Stimulated activated CD4-positive, alpha-beta T cell treated with anti-CD3 and anti-CD28 coated beads, Interleukin-15, amount 100 ng/mL, for 1 hour (primary cell): ENCODE measurements around the gene GGT5.
"Not testable (repeated sequence)": the region's sequence is repeated elsewhere in the genome, so short reads cannot be mapped to it uniquely, and the experiment has no call there.

Experiments
- DNase-seq, 2 donors: peaks; one replicate each; pipeline ENCODE4 v3.0.0-alpha.2; 2020; ENCODE audit warnings: low read depth in 1 of 2, low spot score in 1 of 2

The GGT5 gene

DNA sequence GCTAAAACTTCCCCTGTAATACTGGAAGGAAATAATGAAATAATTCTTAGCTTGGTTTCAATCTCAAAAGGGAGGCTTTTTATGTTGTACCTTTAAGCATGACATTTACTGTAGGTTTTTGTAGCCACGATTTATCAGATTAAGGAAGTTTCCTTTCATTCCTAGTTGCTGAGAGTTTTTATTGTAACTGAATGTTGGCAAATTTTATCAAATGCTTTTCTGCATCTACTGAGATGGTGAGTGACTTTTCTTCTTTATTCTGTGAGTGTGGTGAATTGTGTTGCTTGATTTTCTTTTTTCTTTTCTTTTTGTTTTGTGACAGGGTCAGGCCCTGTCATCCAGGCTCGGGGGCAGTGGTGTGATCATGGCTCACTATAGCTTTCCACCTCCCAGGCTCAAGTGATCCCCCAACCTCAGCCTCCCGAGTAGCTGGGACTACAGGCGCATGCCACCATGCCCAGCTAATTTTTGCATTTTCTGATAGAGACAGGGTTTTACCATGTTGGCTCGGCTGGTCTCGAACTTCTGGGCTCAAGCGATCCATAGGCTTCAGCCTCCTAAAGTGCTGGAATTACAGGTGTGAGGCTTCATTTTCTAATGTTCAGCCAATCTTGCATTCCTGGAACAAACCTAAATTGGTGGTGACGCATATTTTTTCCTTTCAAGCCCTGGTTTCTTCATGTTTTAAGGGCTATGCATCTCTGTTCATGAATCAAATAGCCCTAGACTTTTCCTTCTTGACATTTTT is 37.4 kb downstream of the GGT5 start:
- no peak for DNase-seq

DNA sequence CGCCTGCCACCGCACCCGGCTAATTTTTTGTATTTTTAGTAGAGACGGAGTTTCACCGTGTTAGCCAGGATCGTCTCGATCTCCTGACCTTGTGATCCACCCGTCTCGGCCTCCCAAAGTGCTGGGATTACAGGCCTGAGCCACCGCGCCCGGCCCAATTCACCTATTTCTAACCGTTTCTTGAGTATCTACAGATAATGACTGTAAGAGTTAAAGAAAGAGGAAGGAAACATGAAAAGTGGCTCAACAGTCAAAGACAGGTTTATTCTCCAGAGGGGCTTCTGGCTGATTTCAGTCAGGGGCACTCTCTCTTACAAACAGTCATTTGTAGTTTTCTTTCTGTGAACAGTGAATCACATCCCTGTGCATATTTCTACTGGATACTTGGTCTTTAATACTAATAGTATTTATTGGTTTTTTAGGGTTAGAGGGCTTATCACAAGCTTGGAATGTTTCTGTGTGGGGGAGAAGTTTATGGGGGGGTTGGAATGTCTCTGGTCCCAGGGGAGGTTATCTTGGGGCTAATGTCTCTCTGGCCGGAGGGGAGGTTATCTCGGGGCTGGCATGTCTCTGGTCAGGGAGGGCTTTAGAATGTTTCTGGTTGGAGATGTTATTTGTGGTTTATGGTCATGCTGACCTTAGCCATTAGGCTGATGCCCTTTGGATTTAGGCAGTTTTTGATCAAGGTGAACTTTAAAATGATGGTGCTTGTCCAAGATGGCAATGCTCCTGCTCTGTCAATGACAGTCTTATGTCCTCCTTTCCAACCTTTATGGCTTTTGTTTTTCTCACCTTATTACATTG is 38.2 kb downstream of the GGT5 start:
- DNase-seq = not testable (repeated sequence)

DNA sequence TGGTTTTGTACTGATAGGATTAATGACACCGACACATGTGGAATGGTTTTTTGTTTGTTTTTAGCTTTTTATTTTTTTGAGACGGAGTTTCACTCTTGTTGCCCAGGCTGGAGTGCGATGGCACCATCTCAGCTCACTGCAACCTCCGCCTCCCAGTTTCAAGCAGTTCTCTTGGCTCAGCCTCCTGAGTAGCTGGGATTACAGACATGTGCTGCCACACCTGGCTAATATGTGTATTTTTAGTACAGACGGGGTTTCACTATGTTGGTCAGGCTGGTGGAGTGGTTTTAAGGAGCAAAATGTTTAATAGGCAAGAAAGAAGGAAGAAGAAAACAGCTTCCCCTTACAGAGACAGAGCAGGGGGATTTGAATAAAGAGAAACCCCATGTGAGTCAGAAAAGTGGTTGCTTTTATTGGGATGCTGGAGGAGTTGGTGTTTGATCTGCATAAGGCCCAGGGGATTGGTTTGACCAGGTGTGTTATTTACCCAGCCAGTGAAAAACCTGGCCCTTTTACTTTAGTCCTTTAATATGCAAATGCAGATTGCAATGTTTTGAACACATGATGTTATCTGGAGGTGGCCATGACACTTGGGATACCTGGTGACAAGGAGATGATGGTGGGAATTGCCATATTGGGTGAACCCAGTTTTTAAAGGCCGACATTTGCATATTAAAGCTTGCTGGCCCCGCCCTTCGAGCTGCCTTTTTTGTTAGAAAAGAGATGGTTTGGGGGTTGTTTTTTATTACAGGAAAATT is 39.3 kb downstream of the GGT5 start:
- DNase-seq = no peak

DNA sequence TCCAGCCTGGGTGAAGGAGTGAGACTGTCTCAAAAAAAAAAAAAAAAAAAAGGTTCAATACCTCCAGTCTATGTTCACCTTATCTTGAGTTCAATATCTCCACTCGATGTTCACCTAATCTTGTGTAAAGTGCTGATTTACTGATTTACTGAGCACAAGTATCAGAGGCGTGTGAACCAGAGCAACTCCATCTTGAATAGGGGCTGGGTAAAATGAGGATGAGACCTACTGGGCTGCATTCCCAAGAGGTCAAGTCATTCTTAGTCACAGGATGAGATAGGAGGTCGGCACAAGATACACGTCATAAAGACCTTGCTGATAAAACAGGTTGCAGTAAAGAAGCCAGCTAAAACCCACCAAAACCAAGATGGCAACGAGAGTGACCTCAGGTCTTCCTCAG is 41.0 kb downstream of the GGT5 start:
- not testable (repeated sequence) for DNase-seq

DNA sequence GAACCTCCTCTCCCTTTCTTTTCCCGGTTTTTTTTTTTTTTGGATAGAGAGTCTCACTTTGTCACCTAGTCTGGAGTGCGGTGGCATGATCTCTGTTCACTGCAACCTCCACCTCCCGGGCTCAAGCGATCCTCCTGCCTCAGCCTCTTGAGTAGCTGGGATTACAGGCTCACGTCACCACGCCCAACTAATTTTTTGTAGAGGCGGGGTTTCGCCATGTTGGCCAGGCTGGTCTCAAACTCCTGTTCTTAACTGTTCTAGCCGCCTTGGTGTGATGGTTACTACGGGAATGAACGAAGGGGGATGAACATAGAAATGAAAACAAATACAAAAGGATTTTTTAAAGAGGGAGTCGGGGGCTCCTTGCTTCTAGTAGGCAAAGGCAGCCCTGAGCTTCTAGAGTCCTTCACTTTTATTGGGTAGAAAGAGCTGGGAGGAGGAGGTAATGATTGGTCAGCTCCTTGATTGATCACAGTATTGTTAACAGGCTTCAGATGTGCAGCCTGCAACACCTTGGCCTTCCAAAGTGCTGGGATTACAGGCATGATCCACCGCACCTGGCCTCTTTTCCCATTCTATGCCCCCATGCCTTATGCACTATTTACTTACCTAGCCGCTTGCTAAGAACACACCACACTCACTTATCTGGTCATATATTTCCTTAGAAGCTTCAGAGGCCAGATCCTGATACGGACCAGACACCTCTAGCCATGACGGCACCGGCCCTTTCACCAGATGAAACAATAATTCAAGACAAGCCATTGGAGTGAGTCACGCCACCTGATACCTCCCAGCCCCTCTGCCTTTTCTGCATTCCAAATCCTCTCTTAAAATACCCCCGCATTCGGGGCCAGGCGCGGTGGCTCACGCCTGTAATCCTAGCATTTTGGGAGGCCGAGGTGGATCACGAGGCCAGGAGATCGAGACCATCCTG is 42.9 kb downstream of the GGT5 start:
- DNase-seq = no peak

DNA sequence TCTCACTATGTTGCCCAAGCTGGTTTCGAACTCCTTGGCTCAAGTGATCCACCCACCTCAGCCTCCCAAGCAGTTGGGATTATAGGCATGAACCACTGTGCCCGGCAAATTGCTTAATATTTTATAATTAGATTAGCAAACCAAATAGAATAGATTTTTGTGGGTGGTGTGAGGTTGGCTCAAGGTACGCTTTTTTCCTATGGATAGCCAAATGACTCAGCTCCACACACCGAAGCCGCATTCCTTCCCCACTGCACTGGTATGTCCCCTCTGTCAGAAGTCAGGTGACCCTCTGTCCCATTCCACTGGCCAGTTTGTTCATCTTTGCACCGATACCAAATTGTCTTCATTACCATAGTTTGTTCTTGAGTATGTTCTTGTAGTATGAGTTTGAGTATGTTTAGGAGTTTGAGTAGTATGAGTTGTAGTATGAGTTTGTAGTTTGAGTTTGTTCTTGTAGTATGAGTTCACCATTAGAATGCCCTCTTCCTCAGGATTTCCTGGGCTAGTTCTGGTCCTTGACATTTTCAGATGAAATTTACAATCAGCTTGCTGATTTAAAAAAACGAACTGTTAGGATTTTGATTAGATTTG is 44.2 kb downstream of the GGT5 start:
- no peak for DNase-seq

DNA sequence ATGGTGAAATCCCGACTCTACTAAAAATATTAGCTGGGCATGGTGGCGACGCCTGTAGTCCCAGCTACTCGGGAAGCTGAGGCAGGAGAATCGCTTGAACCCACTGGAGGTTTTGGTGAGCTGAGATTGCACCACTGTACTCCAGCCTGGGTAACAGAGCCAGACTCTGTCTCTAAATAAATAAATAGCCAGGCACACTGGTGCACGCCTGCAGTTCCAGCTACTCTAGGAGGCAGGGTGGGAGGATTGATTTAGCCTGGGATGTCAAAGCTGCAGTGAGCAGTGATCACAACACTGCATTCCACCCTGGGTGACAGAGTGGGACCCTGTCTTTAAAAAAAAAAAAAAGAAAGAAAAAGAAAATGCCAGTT is 46.2 kb downstream of the GGT5 start:
- no peak for DNase-seq

DNA sequence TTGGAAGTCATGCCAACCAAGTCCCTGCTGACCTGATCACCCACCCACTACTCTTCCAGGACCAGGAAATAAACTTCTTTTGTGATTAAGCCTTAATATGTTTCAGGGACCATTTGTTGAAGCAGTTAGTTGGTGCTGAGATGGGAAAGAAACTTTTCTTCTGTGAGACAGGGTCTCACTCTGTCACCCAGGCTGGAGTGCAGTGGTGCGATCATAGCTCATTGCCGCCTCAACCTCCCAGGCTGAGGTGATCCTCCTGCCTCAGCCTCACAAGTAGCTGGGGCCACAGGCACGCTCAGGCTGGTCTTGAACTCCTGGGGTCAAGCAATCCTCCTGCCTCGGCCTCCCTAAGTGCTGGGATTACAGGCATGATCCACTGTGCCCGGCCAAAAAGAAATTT is 53.0 kb downstream of the GGT5 start:
- DNase-seq = no peak

DNA sequence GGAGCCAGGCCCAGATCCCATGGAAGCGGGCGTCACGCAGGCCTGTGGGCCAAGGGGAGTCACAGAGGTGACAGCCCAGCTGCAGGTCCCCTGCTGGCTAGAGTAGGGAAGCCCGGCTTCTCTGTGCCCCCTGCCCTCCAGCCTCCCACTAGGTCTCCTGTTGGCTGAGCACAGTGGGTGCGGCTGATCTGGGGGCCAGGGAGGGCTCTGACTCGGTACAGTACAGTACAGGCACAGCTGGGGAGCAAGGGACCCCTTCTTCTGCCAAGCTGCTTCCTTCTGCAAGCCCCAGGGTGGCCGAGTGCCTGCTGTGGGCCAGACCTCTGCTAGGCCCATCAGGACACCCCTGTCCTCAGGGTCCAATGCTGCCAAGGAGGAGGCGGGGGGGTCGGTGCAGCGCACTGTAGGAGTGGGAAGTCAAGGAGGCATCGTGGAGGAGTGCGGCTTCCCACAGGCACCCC is 53.5 kb downstream of the GGT5 start:
- DNase-seq = no peak

DNA sequence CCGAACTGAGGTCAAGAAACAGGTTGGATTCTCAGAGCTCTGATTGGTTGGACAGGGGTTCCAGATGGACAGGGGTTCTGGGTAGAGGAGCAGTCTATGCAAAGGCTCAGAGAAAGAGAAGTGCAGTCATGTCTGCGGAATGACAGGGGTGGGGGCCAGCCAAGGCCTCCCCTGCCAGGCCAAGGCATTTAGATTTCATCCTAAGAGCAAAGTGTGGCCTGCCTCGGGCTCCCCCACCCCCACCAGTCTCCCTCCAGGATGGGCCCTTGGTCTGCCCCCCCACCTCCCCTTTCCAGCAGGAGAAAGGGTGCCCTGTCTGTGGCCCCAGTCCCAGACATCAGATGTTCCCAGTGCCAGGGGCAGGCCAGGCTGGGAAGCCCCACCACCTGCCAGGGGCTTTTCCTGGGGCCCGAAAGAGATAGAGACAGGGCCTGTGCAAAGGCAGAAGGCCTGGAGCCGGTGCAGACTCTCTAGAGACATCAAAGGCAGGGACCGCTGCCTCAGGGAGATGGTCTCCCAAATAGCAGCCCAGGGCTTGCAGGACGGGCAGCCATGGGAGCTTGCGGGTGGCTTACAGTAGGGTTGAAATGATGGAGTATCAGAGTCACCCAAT is 54.2 kb downstream of the GGT5 start:
- DNase-seq = no peak

DNA sequence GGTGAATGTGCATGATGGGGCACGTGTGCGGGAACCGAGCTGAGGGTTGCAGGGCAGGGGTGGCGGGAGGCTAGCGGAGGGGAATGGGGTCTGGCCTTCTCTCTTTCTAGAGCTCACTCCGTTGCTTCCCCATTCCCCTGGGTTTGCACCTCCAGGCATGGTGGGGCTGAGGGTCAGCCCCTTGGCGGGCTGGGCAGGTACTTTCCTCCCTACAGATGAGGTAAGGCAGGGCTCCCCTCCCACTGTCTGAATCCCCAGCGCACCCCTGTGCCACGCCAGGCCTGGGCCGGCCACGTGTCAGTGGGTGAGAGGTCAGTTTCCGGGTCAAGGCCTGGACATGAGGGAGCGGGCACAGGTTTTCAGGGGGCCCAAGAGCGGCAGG is 54.7 kb downstream of the GGT5 start:
- no peak for DNase-seq

DNA sequence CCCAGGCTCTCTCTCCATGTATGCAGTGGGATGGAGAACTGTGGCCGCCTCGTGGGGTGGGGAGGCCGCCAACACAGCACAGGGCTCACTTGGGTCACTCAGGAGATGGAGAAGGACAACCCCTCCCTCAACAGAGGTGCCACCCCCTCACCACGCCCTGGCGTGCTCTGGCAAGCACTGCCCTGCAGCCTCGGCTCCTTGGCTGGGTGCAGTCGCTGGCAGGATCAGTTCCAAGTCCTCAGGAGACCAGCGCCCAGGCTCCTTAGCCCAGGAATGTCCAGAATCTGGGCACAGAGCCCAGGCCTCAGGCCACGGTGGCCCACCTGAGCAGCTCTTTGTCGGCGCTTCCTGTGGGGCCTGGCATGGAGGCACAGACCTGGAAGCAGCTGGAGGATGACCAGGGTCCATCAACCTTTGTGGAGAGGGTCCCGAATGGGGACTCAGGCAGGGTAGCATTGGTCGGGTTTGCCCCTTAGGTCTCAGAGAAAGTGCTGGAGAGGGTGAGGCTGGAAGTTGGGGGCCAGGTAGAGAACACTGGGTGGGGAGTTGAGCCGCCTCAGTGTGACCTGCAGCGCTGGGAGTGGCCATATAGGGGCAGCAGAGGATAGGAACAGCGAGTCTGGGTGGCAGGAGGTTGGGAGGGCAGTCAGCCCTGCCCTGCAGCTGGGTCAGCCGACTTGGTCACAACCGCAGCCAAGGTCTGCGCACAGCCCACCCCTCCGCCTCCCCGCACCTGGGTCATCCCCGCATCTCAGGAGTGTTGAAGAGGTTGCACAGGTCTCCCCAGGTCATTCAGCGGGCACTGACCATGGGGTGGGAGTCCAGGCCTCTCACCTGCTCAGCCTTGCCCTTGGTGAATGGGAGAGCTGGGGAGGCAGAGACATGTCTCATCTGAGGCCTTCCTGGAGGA is 55.4 kb downstream of the GGT5 start:
- DNase-seq = no peak

DNA sequence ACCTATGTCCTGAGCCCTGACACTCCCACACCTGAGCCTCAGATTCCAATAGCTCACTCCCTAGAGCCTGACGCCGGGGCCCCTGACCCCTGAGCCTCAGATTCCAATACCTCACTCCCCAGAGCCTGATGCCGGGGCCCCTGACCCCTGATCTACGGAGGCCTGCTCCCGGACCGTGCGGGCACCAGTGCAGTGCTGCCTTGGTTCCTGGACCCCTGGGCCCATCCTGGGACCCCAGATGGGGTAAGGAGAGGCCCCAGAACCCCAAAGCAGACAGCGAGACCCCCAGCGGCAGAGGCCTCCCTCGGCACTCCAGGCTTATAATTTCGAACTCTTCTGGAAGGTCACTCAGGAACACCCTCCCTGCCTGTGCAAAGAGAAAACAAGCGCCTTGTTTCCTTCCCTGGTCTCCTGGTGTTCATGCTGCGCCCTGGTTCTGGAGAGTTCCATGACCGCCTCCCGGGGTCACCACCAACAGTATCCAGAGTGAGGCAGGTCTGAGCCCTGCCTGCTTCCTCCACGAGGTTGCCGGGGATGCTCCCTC is 56.1 kb downstream of the GGT5 start:
- no peak for DNase-seq

DNA sequence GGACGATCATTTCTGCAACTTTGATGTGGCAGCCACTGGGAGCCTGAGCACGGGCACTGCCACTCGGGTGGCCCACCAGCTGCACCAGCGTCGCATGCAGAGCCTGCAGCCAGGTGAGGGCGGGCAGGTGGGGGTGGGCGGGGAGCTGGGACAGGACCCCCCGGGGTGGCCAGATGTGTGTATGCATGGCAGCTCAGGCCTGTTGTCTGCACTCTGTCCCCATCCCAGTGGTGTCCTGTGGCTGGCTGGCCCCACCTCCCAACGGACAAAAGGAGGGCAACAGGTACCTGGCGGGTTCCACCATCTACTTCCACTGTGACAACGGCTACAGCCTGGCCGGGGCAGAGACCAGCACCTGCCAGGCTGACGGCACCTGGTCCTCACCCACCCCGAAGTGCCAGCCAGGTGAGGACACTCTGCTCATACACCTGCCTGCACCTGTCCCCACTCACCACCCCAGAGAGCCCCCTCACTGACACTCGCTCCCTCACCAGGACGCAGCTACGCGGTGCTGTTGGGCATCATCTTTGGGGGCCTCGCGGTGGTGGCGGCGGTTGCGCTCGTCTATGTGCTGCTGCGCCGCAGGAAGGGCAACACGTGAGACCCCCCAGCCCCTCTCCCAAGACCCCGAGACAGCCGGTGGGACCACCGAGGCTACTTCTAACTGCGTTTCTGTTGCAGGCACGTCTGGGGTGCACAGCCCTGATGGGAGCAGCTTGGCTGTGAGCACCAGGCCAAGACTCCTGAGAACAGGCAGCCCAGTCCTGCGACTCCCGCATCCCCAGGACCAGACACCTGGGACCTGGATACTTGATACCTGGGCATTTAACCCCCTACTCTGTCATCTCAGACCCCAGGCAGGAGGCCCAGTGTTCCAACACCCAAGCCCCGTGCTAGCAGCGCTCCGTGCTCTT is 56.9 kb downstream of the GGT5 start:
- no peak for DNase-seq

DNA sequence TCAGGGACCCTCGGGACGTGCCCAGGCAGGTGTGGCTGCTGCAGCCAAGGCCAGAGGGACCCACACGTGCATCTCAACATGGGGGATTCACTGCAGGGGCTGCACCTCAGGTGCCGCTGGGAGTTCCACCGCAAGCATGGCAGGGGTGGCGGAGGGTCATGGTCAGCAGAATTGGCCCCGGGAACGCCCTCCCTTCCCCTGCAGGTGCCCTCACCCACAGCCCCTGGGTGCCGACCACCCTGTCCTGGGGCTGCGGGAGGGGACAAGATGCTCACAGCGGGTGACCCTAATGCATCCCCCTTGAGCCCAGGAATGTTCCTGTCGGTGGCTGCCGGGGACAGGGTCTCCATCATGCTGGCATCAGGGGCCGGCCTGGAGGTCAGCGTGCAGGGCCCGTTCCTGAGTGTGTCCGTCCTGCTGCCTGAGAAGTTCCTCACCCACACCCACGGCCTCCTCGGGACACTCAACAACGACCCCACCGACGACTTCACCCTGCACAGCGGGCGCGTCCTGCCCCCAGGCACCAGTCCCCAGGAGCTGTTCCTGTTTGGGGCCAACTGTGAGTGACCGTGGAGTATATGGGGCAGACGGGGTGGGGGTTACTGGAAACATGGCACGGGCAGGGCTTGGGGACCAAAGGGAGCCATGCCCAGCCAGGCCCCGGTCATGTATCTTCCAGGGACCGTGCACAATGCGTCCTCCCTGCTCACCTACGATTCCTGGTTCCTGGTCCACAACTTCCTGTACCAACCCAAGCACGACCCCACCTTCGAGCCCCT is 57.8 kb downstream of the GGT5 start:
- no peak for DNase-seq

DNA sequence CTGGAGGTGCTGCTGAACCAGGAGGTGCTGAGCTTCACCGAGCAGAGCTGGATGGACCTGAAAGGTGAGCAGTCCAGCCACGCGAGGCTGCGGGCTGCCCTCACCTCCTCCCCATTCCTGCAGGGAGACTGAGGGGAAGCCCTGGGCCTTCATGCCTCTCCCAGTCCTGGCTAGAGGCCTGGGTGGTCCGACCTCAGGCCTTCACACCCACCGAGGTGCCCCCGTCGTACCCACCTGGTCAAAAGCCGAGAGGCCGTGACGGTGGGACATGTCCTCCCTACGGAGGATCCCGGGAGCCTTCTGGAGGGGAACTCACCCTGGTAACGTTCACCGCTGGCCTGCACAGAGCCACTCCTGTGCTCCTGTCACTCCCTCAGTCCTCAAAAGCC is 58.5 kb downstream of the GGT5 start:
- DNase-seq = no peak
